ENCODE data around the gene C5orf47. TPM values are rescaled to one million over a fixed set of nuclear protein-coding genes. Genes with fewer than 3 reads are reported as not detected.

Gene C5orf47
- total RNA-seq, 1 donor from 2014 or later, result not detected

DNA sequence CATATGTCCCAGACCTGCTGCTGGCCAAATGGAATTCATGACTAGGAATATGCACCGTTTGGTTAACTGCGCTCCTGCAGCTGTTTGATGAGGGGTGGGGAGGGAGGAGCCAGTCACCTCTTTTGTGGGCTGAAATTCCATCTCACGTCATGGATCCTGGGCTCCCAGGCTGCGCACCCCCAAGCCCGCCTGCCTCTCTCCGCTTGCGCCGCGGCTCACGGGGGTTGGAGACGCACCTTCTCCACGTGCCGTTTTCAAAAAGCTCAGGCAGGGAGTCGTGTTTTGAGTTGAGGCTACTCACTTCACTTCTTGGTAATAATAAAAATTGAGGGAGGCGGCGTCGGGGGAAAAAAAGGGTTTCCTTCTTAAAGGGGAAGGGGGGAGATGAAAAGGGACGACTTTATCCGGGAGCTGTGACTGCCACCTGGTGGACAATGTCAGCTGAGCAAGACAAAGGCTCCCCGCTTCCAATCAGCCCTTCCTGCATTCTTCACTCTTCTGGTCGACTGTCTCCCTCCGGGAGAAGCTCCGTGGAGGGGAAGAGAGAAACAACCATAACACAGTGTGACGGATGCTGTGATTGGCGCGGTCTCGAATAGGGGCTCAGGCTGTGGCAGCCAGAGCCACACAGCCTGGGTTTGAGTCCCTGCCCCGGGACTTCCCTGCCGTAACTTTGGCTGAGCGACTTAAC is 15.9 kb upstream of the C5orf47 start:
- FAIRE-seq (peak; percentile 17), DNase-seq (ENCODE audit: low read depth) (peak; percentile 51)
- H3K36me3 Mint-ChIP-seq (ENCODE audit: low read depth, unreplicated experiment), result no peaks in the 10 kb centered on the region
- no peaks in the 10 kb centered on the region for H3K79me2 ChIP-seq (ENCODE audit: insufficient read depth, low read length)
- H3K4me2 ChIP-seq (ENCODE audit: low read length), result peak overlapping the region; percentile 93
- H3K27ac ChIP-seq (ENCODE audit: low read depth, low read length), result no peak overlapping the region
- no peaks in the 10 kb centered on the region for H3K36me3 ChIP-seq (ENCODE audit: insufficient read depth, low read length)
- no peak for TF ChIP-seq EZH2 (IDR thresholded peaks at IDR 0.05; ENCODE audit: insufficient read depth, low read length)
- peak; percentile 79 for TF ChIP-seq CTCF (IDR thresholded peaks at IDR 0.05; ENCODE audit: insufficient read depth, low read depth, low read length)
- peak overlapping the region; percentile 53 for H3K27ac Mint-ChIP-seq (ENCODE audit: unreplicated experiment)
- no peaks in the 10 kb centered on the region for H3K27me3 ChIP-seq (ENCODE audit: insufficient read depth, low read length)
- no peaks in the 10 kb centered on the region for H3K9me3 ChIP-seq (ENCODE audit: insufficient read depth, low read depth, low read length)
- no peaks in the 10 kb centered on the region for H4K20me1 ChIP-seq (ENCODE audit: insufficient read depth, low read length)
- peaks cover 31% of the 10 kb centered on the region for H3K4me1 Mint-ChIP-seq (ENCODE audit: low read depth, unreplicated experiment)
- peak overlapping the region; percentile 57 for H3K4me3 ChIP-seq (ENCODE audit: insufficient read depth, low read depth, low read length)
- peak overlapping the region; percentile 77 for H3K4me3 Mint-ChIP-seq (ENCODE audit: unreplicated experiment)
- peak overlapping the region; percentile 95 for H2AFZ ChIP-seq (ENCODE audit: low read depth, low read length)
- peak overlapping the region; percentile 74 for H3K9ac ChIP-seq (ENCODE audit: low read length)
- no peaks in the 10 kb centered on the region for H3K9me3 Mint-ChIP-seq (ENCODE audit: unreplicated experiment)
- peaks cover 6% of the 10 kb centered on the region for H3K27me3 Mint-ChIP-seq (ENCODE audit: low read depth, unreplicated experiment)
- peaks cover 21% of the 10 kb centered on the region for H3K4me1 ChIP-seq (ENCODE audit: insufficient read depth, low read length)

DNA sequence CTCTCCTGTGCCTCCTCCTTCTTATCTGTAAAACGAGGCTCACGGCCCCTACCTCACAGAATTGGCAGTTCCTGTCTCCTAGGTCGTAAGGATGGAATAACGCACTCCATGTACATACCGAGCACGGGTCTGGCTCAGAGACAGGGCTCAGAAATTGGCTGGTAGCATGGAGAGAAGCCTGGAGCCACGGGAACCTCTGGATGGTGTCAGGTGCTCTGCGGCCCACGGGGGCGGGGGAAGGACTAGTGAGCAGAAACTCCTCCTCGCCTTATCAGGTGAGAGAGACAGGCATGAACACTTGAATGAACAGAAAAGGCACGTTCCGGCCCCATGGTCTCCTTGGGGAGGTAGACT is 15.4 kb upstream of the C5orf47 start:
- H3K4me3 ChIP-seq (ENCODE audit: insufficient read depth, low read depth, low read length), result peak overlapping the region; percentile 57
- no peaks in the 10 kb centered on the region for H4K20me1 ChIP-seq (ENCODE audit: insufficient read depth, low read length)
- DNase-seq (ENCODE audit: low read depth) (no peak), FAIRE-seq (no peak)
- H3K79me2 ChIP-seq (ENCODE audit: insufficient read depth, low read length), result no peaks in the 10 kb centered on the region
- Mint-ChIP-seq H3K9me3 (ENCODE audit: unreplicated experiment) (no peaks in the 10 kb centered on the region), H3K4me3 (ENCODE audit: unreplicated experiment) (no peak overlapping the region), H3K27me3 (ENCODE audit: low read depth, unreplicated experiment) (peaks cover 6% of the 10 kb centered on the region), H3K4me1 (ENCODE audit: low read depth, unreplicated experiment) (peaks cover 26% of the 10 kb centered on the region), H3K27ac (ENCODE audit: unreplicated experiment) (no peak overlapping the region), H3K36me3 (ENCODE audit: low read depth, unreplicated experiment) (no peaks in the 10 kb centered on the region)
- H3K4me1 ChIP-seq (ENCODE audit: insufficient read depth, low read length), result peaks cover 20% of the 10 kb centered on the region
- H3K27ac ChIP-seq (ENCODE audit: low read depth, low read length), result no peak overlapping the region
- TF ChIP-seq EZH2 (IDR thresholded peaks at IDR 0.05; ENCODE audit: insufficient read depth, low read length), result no peak
- peak overlapping the region; percentile 95 for H2AFZ ChIP-seq (ENCODE audit: low read depth, low read length)
- H3K27me3 ChIP-seq (ENCODE audit: insufficient read depth, low read length), result no peaks in the 10 kb centered on the region
- H3K9me3 ChIP-seq (ENCODE audit: insufficient read depth, low read depth, low read length), result no peaks in the 10 kb centered on the region
- H3K9ac ChIP-seq (ENCODE audit: low read length), result peak overlapping the region; percentile 74
- H3K4me2 ChIP-seq (ENCODE audit: low read length), result peak overlapping the region; percentile 93
- no peaks in the 10 kb centered on the region for H3K36me3 ChIP-seq (ENCODE audit: insufficient read depth, low read length)

GRCh38 chr5:173974688-173975239 is 14.2 kb upstream of the C5orf47 start:
- H3K36me3 Mint-ChIP-seq (ENCODE audit: low read depth, unreplicated experiment), result no peaks in the 10 kb centered on the region

More at GRCh38 chr5:173974688-173975239, 14.2 kb upstream of the C5orf47 start:
- Mint-ChIP-seq H3K4me1 (ENCODE audit: low read depth, unreplicated experiment) (peaks cover 15% of the 10 kb centered on the region), H3K27ac (ENCODE audit: unreplicated experiment) (no peak overlapping the region), H3K4me3 (ENCODE audit: unreplicated experiment) (no peak overlapping the region), H3K9me3 (ENCODE audit: unreplicated experiment) (no peaks in the 10 kb centered on the region), H3K27me3 (ENCODE audit: low read depth, unreplicated experiment) (peaks cover 6% of the 10 kb centered on the region)
- FAIRE-seq (no peak), DNase-seq (ENCODE audit: low read depth) (no peak)
- no peak overlapping the region for H3K9ac ChIP-seq (ENCODE audit: low read length)
- no peaks in the 10 kb centered on the region for H3K27me3 ChIP-seq (ENCODE audit: insufficient read depth, low read length)
- H3K4me3 ChIP-seq (ENCODE audit: insufficient read depth, low read depth, low read length), result no peak overlapping the region
- H3K27ac ChIP-seq (ENCODE audit: low read depth, low read length), result no peak overlapping the region
- H3K36me3 ChIP-seq (ENCODE audit: insufficient read depth, low read length), result no peaks in the 10 kb centered on the region
- H4K20me1 ChIP-seq (ENCODE audit: insufficient read depth, low read length), result no peaks in the 10 kb centered on the region
- H3K4me1 ChIP-seq (ENCODE audit: insufficient read depth, low read length), result peaks cover 9% of the 10 kb centered on the region
- no peak overlapping the region for H3K4me2 ChIP-seq (ENCODE audit: low read length)
- H3K79me2 ChIP-seq (ENCODE audit: insufficient read depth, low read length), result no peaks in the 10 kb centered on the region
- TF ChIP-seq CTCF (IDR thresholded peaks at IDR 0.05; ENCODE audit: insufficient read depth, low read depth, low read length) (no peak), EZH2 (IDR thresholded peaks at IDR 0.05; ENCODE audit: insufficient read depth, low read length) (no peak)
- H3K9me3 ChIP-seq (ENCODE audit: insufficient read depth, low read depth, low read length), result no peaks in the 10 kb centered on the region
- no peak overlapping the region for H2AFZ ChIP-seq (ENCODE audit: low read depth, low read length)

All from astrocyte (in vitro differentiated cells and primary cell).